GM10847 (cell line): ENCODE data around the gene PRKN.

ENCODE experiments used
- POLR2A ChIP-seq: IDR thresholded peaks from 2 replicates; pipeline ENCODE4 v1.6.1; 2011; ENCODE audit not compliant: insufficient read length; ENCODE audit errors: extremely low read depth

Gene PRKN

DNA sequence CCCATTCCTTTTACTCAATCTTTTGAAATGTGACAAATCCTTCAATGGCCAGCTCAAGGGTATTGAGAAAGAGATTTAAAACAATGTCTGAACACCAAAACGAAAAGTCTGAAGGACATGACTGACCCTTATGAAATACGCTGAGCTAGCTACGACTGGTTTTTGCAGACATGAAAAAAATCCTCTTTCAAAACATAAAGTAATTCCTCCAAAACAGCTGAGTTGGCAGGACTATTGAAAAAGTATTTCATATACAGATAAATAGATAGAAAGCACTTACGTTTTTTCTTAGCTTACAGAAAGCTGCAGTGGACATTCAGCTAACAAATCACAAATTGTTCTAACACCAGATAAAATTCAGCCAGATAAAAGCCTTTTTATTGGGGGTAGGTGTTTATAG is 751.0 kb downstream of the PRKN start:
- no peak for TF ChIP-seq POLR2A

DNA sequence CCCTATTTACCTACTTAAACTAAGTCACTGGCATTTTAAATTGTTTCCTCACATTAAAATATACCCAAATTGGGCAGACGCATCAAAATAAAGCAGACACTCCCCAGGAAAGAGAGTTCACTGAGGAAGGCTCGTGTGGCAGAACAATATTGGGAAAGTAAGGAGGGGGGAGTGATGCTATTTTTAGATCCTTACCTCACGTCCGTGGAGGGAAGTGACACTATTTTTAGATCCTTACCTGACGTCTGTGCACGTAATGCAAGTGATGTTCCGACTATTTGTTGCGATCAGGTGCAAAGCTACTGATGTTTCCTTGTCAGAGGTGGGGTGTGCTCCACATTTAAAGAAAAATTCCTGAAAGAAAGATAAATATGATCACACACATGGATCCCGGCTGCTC is 754.5 kb downstream of the PRKN start:
- no peak for TF ChIP-seq POLR2A

DNA sequence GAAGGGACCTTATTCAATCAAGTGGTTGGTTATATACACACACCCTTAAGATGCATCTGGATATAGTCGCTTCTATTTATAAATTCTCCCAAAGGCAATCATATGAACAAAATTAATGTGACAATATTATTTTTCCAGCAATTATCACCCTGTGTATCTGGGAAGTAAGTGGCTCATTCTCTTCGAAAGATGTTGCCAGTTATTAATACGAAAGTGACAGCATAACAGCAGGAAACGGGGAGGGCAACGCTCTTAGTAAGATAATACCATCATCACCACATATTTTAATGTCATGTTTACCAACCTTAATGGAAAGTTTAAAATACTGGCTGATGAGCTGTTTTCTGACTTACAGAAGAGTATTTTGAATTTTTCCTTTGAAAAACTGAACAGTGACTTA is 756.5 kb downstream of the PRKN start:
- no peak for TF ChIP-seq POLR2A

DNA sequence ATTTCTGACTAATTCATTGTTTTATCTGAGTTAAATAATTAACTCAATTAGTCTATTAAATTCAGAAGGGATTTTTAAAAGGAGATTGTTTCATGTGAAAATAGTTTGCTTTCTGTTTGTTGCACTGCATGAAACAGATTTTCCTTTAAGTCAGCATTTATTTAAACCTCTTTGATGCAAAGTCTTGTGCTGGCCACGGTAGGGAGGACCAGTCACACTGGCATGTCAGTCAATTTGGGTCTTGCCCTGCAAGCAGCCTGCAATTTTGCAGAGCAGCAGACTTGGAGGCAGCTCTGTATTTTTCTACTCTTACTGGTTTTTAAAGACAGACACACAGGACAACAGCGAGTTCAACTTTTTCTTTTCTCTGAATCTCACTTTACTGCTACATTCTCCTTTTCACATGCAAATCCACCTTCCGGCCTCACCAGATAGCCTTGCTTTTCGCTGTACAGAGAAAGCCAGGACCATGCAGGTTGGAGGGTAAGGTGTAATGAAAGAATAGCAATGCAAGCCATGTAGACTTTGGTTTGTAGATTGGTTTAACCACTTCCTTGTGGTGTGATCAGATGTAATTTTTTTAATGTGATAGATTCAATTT is 763.8 kb downstream of the PRKN start:
- TF ChIP-seq POLR2A: no peak

DNA sequence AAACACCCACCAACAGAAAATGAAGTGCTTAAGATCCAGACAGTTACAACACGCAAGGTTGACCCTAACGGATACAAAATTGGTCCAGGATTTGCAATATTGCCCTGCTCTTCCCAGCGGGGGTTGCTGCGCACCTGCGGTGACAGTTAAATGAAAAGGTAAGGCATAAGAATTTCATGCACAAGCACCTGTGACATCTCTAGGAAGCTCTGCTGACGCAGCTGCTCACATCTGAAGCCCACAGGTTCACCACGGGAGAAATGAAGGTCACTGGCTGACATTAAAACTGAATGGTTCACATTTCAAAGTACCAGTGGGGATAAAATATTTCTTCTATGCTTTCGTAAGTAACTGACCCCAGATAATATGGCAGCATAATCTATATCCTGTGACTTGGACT is 764.4 kb downstream of the PRKN start:
- no peak for TF ChIP-seq POLR2A

DNA sequence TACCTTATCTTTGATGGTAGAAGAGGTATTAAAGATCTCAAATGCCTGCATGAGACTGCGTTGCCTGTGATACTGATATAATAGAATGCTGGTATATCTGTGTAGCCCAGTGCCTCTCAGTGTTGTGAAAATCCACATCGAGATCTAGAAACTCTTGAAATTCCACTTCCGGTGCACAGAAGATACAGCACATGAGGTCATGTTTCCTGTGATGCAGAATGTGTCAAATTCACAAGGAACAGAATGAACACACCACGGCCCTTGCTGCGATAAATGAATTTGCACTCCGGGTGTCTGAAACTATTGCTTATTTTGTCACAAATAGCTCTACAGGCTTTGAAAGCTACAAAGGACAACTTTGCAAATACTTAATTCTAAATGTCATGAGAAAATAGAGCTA is 765.8 kb downstream of the PRKN start:
- no peak for TF ChIP-seq POLR2A

DNA sequence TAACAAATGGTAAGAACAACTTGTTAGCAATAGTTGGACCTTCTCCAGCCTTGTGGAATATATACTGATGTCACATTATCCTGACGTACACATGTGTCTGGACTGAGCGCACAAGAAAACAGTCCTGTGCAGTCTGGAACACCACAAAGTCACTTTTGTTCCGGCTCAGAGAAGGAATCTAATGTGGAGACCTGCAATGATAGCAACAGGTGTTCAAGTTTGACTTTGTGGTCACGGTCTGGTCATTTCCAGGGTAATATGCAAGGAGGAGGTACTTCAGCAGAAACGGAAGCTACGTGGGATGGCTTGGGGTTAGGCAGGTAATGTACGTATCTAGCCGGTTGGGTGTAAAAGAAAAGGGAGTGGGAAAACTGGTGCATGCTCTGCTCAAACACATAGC is 766.5 kb downstream of the PRKN start:
- no peak for TF ChIP-seq POLR2A

DNA sequence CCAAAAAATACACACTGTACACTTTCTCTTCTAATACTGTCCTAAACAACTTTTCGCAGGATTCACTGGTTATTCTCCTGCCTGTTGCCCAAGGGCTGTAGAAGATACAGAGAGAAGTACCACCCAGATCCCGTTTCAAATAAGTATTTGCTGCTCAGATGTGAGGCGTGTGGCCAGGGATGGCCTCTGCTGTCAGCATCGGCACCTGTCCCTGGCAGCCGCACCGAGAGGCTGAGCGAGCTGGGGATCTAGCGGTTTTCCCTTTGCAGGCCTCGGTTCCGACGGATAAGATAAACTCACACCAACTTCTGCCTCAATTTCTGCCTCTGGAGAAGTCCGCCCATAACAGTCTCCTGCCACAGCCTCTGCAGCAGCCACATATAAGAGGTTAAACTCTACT is 768.5 kb downstream of the PRKN start:
- TF ChIP-seq POLR2A: no peak

DNA sequence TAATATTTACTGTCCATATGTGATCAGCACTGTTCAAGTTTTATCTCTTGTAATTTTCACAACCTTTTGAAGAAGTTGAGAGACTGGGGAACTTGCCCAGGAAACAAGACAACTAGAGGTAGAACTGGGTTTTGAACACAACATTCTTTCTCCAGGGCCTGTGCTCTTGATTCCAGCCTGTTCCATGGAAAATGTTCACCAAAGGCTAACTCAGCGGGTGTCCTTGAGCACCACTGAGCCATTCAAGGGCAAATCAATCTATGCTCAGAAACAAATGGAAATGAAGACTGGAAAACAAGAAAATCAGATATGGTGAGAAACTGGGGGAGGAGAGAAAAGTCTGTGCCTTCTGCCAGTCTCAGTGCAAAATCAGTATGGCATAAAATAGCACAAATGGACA is 771.5 kb downstream of the PRKN start:
- no peak for TF ChIP-seq POLR2A

DNA sequence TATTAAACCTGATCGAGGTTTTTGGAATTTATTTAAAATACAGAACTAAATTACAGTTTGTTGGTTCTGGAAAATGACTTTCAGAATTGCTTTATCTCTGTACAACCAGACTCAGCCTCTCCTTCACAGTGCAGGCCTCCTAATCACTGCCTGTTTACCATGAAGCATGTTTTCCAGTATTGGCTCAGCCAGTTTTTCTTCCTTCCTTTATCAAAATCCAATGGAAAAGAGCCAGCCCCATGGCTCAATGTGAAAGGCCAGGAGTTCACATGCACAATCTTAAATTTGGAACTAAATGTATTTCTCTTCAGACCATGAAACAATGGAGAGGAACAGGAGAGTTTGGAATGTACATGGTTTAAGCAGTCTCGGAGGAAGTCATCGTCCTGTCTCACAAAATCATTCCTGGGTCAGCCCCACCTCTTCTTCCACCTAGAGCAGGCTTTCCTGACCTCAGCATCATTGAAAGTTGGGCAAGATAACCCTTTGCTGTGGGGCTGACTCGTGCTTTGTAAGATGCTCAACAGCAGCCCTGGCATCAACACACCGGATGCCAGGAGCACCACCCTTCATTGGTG is 772.8 kb downstream of the PRKN start:
- TF ChIP-seq POLR2A: no peak

DNA sequence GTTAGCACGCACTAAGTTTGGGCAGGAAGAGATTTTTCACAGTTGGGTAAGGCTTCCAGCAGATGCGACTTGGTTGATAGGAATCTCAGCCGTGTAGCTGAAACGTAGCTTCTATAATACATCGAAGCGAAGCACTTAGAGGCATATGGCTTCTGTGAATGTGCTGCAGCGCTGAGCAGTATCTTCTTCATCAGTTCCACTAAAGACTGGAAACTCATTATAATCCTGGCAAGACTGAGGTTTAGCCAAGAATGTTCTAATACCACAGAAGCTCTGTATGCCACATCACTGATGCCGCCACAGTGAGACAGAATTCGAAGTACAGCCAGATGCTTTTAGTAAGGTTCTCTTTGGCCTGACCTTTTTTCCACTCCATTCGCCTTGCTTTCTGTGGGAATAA is 773.5 kb downstream of the PRKN start:
- no peak for TF ChIP-seq POLR2A

DNA sequence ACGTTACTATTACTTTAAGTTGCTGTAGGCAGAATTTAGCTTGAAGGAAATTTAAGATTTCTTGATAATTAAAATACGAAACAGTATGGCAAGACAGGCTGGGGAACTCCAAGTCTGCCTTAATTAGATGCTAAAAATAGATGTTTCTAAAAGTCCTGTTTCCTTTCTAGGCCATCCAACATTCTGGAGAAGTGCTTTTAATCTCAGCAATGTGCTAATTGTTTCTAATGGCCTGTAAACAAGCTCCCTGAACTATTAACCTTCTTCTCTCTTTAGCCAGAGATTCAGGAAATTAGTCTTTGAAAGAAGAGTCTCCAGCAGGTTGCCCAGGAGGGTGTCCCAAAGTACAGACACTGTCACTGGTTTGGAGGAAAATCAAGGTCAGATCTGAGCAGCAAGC is 776.4 kb downstream of the PRKN start:
- TF ChIP-seq POLR2A: no peak

DNA sequence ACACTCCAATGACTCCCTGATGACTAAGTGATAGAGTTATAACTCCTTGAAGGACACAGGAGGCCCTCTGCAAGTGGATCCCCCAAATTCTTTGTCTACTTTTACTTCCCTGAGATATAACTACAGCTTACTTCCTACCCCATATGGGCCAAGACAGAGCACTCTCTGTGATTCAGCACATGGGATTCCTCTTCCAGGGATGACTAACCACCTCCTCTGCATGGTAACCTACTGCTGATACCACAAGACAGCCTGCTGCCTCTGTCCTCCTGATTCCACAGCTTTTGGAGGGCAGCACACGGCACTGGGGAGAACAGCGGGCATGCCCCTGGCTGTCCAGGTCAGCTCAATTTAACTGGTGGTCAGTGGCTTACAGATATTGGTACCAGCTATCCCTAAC is 778.0 kb downstream of the PRKN start:
- TF ChIP-seq POLR2A: no peak

DNA sequence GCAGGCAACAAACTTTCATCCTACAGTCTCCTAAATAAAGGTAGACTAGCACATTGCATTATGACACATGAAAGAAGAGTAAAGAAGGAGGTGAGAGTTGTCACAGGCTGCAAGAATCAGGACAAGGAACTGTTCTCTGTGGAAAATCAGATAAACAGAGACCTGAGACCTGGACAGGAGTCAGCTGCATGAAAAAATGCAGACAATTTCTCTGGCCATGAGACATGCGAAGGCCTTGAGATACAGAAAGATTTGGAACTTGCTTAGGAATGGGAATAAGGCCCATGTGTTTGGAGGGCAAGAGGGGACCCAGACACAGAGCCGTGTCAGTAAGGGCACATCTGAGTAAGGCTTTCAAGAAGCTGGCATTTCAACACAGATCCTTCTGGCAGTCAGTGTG is 779.1 kb downstream of the PRKN start:
- no peak for TF ChIP-seq POLR2A

DNA sequence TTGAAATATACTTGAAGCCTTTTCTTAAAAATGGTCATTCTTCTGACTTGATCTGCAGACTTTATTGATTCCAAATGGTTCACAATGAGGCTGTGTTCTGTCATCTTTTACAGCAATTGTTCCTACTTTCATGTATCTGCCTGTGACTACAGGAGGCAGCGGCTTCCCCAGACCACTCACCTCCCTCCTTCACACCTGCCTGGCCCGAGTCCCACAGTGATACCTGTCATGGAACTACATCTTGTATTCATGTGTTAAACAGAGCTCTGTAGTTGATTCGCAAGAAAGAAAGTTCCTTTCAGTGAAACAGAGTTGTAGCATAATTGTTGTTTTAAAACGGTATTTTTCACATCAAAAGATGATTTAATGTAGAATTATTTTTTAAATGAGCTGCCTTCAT is 780.2 kb downstream of the PRKN start:
- TF ChIP-seq POLR2A: no peak

DNA sequence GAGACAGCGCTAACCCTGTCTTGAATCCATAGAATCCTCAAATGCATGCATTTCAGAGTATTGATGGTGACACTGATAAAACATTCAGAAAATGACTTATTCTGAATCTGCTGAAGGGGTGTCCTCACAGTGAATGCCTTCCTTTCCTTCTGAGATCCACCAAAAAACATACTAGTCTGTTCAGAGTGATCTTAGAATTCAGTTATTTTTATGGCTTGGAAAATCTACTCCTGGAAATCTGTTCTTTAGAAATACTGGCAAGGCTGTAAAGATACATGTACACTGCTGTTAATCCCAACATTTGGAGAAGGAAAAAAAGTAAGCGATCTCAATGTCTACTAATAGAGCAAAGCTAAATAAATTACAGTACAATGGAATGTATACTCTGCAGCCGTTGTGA is 781.1 kb downstream of the PRKN start:
- no peak for TF ChIP-seq POLR2A

DNA sequence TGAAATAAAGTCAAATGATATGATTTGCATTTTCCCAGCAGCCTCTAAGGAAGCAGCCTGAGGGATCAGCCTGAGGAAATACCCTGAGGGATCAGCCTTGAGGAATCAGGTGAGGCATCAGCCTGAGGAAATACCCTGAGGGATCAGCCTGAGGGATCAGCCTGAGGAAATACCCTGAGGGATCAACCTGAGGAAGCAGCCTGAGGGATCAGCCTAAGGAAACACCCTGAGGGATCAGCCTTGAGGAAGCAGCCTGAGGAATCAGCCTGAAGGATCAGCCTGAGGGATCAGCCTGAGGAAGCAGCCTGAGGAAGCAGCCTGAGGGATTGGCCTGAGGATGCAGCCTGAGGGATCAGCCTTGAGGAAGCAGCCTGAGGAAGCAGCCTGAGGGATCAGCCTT is 784.0 kb downstream of the PRKN start:
- no peak for TF ChIP-seq POLR2A

DNA sequence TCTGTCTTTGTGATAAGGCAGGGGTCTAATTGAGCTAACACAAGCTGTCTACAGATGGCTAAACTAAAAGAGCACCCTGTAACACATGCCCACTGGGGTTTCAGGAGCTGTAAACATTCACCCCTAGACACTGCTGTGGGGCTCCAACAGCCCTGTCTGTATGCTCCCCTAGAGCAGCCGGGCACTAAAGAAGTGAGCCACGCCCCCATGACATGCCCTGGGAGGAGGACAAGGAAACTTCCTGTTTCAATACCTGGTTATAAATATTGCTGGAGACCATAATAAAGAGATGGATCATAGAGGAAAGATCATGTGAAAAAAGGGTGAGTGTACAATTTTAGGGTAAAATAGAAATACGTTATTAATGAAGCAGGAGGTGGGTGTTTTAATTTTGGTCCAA is 786.0 kb downstream of the PRKN start:
- TF ChIP-seq POLR2A: no peak

DNA sequence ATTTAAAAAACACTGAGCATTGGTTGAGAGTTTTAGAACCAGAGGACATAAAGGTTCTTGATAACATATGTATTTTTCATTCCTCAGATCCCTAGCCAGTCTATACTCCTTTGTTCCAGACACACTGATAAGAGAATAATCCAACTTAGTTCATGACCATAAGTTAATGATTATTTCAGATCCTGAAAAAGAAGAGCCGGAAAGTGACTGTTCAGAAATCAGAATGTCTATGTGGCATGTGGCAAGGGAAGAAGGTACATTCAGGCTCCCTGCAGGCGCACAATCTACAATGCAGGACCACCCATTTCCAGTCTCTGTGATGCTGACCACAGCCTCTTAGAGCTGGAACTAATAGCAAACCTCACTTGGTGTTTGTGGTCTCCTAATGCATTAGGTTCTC is 787.0 kb downstream of the PRKN start:
- no peak for TF ChIP-seq POLR2A
